GM21390 (cell line): ENCODE results near the gene PHF2.

Source experiments
- ATAC-seq: cut with Tn5 transposase; IDR thresholded peaks from one replicate; pipeline ENCODE4 v1.9.1; 2021; ENCODE audit not compliant: unreplicated experiment

PHF2 gene

DNA sequence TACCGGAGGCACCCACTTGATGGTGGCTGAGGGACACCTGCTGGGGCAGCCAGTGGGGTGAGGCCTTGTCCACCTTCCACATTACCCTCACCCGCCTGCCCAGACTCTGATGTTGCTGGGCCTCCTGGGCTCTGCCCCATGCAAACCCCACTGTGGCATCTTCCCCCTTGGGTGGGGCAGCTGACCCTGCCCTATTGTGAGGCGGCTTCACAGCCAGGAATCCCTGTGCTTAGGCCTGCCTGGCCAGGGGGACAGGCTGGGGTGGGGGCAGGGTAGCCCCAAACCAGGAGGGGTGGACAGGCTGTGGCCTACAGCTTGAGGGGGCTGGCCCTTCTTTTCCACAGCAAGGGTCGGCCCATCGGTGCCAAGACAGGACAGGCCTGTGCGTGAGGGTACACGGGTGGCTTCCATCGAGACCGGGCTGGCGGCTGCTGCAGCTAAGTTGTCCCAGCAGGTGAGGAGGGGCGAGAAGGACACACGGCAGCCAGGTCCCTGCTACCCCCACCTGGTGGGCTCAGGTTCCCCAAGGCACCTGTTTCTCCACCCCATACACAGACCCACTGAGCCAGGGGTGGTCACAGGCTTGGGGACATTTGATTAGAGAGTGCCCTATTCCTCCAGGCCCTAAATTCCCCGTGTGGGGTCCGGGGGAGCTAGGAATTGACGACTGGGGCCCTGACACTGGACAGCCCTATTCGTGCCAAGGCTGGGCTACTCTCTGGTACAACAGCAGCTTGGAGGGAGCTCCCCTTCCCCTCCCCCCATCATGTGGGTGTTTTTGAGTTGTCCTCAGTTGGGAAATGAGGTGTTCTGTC, 99.2 kb downstream of the PHF2 start:
- ATAC-seq, result no peak

DNA sequence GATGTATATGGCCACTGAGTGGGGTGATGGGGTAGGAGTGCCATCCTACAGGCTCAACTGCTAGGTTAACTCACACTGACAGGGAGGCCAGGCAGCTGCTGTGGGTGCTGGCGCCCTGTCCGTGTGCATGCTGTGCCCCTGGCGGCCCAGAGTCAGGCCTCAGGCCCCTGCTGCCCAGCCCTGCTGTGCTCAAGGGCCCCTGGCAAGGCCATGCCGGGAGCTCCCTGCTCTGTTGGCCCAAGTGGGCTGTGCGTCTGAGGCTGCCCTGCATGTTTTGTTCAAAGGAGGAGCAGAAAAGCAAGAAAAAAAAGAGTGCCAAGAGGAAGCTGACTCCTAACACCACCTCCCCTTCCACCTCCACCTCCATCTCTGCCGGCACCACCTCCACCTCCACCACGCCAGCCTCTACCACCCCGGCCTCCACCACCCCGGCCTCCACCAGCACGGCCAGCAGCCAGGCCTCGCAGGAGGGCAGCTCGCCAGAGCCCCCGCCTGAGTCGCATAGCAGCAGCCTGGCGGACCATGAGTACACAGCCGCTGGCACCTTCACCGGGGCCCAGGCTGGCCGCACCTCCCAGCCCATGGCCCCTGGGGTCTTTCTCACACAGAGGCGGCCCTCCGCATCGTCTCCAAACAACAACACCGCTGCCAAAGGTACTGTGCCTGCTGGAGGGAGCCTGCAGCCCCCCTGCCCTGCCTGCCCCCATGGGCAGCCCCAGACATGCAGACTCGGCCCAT, 100.1 kb downstream of the PHF2 start:
- ATAC-seq, result no peak

DNA sequence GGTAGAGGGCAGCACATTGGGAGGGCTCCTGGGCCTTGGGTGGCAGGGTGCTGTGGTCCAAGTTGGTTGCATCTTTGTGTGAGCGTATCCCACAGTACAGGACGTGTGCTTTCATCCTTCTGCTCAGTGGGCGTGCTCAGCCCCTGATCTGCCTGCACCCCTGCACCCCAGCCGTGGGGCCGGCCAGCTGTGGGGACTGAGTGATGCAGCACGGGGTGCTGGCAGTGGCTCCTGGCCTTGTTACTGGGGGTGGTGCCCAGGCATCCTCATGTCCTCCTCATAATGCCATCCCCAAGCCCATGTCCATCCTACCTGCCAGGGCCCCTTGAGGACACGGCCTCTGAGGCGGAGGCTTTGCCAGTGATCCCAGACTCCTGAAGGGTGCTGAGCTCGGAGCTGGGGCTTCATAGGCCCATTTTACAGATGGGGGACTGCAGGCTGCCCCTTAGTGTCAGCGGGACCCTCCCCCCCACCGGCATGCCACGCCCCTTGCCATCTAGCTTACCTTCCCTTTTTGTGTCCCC, 100.7 kb downstream of the PHF2 start:
- no peak for ATAC-seq

DNA sequence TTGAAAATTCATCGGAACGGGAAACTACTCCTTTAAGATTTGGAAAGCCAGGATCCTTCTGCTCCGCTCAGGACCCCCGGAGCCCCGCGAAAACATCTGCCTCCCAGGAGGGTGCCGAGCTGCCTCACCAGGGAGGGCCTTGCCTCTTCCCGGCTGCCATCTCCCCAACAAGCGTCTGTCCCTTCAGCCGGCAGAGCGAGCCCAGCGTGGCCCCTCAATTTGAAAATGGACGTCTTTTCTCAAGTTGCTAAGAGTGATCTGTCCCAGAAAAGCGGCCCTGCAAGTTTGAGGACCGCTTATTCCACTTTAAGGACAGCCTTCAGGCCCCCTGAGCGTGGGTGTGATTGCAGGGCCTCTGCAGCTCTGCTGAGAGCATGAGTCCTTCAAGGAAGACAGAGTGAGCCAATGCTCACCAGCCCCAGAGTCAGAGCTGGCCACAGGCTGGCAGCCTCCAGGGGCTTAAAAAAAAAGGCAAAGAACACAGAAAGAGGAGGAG, 101.3 kb downstream of the PHF2 start:
- no peak for ATAC-seq

DNA sequence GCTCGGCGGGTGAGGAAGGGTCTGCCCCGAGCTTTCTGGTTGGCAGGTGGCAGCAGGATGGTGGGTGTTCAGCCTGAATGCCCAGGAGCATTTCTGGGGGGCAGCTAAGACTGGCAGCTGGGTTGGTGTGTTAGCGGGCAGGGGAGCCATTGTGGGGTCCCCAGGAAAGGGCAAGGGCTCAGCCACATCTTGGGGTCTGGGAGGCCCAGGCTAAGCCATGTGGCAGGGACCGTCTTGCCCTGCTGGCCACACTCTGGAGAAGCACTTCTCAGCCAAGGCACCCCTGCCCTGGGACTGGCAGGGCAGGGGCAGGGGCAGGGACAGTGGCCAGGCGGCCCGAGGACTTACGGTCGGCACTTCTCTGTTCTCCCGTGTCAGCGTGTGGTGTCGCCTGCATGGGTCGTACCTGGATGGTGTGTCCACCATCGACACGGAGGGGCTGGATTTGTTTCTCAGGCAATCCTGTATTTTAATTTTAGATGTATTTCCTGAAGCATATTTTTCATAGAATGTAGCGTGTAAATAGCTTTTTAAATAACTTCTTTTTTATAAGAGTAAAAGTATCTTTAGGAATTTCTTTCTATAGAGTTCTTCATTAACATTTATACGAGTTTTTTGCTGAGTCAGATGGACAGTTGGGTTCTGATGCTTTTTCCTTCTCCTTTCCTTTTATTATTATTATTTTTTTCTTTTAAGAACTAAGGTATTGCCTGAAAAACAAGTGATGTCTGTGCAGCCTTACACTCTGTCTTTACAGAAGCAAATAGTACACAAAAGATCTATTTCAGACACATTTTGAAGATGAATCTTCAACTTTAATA, 102.0 kb downstream of the PHF2 start:
- no peak for ATAC-seq

DNA sequence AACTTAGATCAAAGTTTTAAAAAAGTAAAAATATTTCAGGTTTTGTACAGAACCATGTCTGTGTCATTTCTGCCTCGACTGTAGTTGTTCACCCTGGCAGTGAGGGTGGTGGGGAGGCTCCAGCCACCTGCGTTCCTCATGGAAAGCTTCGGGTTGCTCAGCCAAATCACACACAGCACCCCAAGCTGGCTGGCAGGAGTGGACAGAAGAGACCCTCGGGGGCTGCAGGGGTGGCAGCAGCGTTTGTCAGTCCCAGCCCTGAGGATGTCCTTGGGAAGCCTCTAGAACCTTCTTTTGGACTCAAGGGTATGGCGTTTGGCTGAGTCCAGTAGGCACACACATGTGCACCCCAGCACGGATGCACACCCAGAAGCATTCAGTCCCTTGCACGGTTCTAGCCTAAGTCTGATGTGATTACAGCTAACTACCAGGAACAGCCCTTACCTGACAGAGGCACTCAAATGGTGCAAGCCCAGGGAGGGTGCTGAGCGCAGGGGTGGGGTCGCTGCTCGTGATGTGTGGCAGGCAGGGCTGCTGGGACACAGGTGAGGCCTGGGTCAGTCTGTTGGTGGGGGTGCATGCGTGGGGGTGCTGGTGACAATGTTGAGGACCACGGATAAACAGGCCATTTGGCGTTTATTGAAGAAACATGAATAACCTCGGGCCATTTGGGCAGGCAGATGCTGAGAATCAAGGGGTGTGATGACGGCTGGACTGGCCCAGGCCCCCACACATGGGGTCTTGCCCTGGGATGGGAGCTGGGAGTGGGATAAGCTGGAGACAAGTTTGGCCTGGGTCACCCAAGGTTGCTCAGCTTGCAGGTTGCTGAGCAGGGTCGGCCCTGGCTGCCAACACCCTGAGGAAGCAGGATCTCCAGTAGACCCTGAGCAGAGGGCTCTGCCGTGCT, 103.4 kb downstream of the PHF2 start:
- no peak for ATAC-seq

DNA sequence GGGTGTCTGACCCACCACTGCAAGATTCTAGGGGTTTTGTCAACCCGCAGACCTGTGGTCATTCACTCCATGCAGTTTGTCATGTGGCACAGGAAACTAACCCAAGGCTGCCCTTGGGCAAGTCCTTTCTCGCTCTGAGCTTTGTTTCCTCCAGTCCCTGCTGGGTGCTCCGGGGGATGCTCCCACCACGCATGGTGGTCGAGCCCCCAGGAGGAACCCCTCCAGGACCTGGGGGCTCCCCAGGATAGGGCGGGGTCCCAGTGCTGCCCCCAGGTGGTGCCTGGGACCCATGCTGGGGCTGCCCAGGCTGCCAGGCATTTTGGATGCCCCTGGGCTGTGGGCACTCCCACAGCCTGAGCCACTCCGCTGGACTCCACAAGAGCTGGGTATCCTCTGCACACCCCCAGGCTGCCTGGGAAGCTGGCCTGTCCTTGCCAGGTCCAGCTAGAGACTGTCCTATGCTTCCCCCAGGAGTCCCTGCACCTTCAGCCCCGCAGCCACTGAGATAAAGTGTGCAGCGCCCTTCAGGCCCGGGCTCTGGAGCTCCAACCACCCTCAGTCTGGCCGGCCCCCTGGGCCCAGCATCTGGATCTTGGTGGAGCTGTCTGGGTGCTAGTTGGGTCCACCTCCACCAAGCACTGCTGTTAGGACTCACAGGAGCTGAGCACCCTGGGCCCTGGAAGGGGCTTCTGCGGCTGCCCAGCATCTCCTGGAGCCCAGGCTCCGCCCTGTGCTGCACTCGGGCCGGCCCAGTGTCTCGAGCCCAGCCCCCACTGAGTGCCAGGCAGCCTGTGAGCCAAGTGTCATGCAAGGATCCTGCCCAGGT, 104.3 kb downstream of the PHF2 start:
- no peak for ATAC-seq

DNA sequence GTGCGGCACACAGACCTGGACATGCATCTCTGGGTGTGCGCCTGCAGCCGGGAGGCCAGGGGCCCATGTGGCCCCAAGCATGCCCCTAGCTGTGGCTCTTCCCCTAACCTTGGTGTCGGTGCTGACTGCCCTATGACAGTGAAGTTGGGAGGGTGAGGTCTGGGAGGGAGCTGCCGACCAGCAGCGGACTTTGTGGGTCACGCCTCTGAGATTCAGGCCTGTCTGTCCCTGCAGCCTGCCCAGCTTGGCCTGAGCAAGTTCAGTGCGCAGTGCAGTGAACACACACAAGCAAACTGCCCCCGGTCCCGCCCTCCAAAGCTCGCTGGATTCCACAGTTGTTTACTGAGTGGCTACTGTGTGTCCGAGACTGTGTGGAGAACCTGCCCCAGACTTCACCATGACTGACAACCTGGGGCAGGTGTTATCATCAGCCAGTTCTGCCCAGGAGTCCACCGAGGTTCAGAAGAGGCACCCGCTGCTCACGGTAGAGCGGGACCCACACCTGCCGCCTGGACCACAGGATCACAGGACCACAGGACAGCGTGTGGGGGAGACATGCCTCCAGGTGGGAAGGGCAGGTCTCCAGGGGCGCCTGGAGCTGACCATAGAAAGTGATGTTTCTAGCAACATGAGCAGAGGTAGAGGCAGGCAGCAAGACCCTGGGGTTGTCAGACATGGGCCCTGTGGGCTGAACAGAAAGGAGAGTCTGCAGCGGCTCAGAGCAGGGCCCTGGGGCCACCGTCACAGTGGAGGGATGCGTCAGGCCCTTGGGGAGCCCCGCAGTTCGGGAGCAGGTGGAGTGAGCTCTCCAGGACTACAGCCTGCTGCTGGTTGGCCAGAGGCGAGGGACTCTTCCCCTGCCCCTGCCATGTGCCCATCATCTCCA, 105.1 kb downstream of the PHF2 start:
- no peak for ATAC-seq

DNA sequence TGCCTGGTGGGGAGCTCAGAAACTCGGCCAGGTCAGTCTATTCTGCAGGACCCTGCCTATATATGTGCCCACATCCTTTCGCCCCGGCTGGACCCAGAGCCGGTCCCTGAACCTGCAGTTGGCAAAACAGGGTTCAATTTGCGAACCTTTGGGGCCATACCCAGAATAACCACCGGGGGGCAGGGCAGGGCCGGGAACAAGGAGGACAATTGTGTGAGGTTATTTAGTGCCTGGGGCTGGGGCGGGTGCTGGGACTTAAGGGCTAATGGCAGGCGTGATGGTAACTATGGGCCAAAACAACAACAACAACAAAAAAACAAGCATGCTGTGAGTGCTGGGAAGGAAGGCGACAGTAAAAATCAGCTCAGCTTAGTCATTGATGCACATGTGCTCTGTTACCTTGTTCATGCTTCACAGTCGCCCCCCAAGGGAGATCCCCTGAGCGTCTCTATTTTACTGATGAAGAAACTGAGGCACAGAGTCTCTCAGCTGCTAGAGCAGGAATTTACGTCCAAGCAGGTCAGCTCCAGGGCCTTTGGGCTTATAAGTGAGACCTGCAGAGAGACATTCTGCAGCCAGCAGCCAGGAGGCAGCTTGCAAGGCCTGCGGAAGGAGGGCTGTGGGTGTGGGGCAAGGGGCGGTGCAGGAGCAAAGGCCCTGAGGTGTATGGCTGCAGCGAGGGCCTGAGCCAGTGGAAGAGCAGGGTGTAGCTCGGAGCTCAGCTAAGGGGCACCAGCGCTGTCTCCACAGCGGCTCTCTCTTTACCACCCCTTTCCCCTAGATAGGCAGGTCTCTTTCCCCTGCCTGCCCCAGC, 106.0 kb downstream of the PHF2 start:
- ATAC-seq, result no peak

DNA sequence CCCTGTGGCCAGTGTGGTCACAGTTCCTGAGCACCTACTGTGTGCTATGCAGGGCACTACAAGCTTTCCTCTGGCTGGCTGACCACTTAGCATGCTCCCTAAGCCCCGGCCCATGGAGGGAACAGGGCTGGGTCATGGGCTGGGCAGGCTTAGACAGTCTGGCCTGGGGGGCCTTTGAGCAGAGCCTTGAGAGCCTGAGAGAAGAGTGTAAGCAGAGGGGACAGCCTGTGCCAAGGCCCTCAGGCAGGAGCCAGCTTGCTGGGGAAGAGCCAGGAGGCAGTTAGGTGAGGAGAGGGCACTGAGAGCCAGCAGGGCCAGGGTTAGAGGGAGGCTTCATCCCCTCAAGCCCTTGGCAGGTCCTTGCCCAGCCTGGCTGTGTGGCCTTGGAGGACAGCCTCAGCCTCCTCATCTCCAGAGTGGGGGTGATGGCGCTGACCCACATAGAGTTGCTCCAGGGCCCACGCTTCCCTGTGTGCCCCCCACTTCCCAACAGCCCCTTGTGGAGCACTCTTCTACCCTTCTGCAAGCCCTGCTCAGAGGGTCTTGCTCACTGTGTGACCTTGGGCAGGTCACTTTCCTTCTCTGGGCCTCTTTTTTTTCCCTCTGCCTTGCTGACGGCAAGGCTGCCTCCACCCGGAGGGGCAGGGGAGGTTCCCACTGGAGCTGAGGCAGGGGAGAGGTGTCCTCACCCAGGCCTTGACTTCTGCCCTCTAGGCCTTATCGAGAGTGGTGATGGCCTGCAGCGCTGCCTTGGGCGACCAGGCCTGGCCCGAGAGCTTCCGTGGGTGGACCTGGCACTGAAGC, 107.1 kb downstream of the PHF2 start:
- no peak for ATAC-seq

DNA sequence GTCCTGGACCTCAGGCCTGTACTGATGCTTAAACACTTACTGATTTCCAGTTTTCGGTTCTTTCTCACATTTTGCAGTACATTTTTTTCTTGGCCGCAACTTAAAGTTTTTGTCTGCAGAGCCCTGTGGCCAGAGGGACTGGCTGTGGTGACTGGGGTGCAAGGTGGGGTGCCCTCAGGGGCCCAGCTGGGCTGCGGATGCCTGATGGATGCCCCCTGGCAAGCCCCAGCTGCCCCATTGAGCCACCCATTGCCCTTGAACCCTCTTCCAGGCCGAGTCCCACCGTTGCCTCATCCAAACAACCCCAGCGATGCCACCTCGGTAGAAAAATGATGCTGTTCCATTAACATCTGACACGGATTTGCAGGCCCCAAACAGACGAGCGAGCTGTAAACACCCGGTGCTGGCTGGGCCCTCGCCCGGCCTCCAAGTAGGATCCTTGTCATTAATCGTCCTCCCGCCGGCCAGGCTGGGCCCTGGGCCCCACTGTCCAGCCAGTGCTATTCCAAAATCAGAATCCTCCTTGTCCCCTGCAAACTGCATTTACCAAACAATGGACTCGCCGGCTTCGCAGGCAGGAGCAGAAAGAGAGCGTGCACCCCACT, 107.9 kb downstream of the PHF2 start:
- no peak for ATAC-seq

DNA sequence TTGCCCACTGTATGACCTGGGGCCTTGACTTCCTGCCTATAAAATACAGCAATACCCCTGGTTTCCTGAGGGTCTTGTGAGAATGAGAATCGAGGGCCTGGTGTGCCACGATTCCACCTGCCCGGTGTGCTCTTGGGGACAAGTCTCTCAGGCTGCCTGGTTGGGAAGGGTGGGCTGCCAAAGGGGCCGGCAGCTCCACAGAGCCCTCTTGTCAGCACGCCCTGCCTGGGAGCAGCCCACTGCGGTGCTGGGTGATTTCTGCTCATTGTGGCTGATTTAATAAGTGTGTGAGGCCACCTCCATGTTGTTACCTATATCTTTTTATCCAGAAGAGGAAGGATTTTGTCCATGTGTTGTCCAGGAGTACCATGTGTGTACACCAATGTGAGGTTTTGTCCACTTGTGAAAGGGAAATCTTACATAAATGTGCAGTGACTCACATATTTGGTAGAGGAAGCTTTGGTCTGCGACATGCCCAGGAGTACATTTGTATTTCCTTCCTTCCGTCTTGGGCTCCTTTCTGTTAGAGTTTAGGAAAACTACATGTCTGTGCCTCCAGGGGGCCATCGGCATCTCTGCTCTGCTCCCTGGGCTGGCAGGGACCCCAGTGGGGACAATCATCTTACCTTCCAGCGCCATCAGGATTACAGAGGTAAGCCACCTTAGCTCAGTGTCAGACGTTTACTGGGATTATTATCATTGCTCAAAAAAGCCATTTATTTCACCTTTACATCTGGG, 108.6 kb downstream of the PHF2 start:
- no peak for ATAC-seq

DNA sequence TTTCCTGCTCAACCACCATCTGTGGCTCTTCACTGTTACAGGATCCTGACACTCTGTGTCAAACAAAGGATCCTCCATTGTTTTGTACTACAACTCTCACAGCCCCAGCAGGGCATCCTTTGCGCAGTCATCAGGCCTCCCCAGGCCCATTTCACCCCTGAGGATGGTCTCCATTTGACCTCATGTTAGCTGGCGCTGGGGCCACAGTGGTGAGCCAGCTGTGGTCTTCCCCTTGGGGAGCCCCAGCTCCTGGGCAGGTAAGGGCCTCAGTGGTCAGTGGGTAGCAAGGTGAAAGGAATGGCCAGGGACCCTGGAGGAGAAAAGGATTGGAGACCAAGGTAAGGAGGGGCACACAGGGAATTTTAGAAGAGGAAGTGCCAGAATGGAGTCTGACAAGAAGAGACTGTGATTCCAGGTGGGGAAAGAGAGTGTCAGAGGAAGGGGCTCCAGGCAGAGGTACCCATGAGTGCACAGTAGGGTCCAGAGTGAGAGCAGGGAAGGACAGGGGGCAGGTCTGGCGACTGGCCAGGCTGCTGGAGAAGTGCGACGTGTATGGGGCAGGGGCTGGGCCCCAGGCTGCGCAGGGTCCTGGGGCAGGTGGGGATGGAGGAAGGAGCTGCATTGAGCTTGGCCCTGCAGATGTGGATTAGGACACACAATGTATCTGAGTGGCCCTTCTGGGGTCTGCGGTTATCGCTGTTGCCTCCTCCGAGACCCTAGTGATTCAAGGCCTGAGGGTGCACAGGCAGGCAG, 109.9 kb downstream of the PHF2 start:
- no peak for ATAC-seq

DNA sequence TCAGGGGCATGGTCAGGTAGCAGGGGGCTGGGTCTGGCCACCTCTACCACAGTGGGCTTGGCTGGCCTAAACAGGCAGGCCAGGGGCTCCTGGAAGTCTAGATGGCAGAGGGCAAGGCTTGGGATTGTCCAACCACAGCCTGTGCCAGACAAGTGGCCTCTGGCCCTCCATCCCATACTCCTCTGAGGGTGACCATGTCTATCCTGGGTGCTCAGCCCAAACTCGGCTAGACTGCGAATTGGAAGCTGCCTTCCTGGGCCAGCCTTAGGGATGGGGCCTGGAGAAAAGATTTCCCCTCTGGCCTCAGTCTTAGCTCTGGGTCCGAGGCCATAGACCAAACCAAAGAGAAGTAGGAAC, 110.5 kb downstream of the PHF2 start:
- no peak for ATAC-seq

DNA sequence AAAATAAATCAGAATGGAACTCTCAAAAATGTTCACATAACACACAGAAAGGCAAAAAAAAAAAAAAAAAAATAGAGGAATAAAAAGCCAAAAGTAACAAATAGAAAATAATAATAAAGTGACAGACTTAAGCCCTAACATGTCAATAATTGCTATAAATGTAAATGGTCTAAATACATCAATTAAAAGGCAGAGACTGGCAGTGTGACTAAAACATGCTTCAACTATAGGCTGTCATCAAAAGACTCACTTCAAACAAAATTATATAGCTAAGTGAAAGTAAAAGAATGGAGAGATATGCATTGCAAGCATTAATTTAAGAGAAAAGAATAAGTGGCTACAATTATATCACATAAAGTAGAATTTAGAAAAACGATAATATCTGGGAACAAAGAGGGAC, 114.2 kb downstream of the PHF2 start:
- no peak for ATAC-seq
